COR-L47 (cell line): ENCODE data around the gene PLIN5.
"Not testable (repeated sequence)": the region's sequence is repeated elsewhere in the genome, so short reads cannot be mapped to it uniquely, and the experiment has no call there.

Experiments used
- DNase-seq: peaks from one replicate; lab custom pipeline; 2025; lab: John Stamatoyannopoulos, UW

The PLIN5 gene

GRCh38 chr19:4543842-4544647, 9.0 kb upstream of the PLIN5 start:
- no peak for DNase-seq

- no peak for DNase-seq
Measured at GRCh38 chr19:4542896-4543841, 8.1 kb upstream of the PLIN5 start.

- DNase-seq, result not testable (repeated sequence)
Measured at GRCh38 chr19:4541806-4542145, 6.8 kb upstream of the PLIN5 start.

GRCh38 chr19:4541114-4541805, 6.2 kb upstream of the PLIN5 start:
- no peak for DNase-seq

- no peak for DNase-seq
Measured at GRCh38 chr19:4539693-4540581, 4.9 kb upstream of the PLIN5 start, which contains the start of gene LRG1. Gene LRG1 (minus strand): TSS chr19:4540036. CDS start chr19:4540013, 23 bp downstream.

GRCh38 chr19:4539169-4539692, 4.2 kb upstream of the PLIN5 start:
- no peak for DNase-seq

GRCh38 chr19:4538601-4538954, 3.6 kb upstream of the PLIN5 start:
- DNase-seq, result no peak

GRCh38 chr19:4537953-4538600, 3.1 kb upstream of the PLIN5 start:
- DNase-seq, result no peak

GRCh38 chr19:4536798-4537197, 1.8 kb upstream of the PLIN5 start:
- DNase-seq, result no peak

GRCh38 chr19:4533835-4534424, 1.1 kb downstream of the PLIN5 start:
- DNase-seq, result no peak

GRCh38 chr19:4533334-4533733, 1.7 kb downstream of the PLIN5 start:
- no peak for DNase-seq

- DNase-seq, result no peak
Measured at GRCh38 chr19:4531562-4532165, 3.4 kb downstream of the PLIN5 start.

- no peak for DNase-seq
Measured at GRCh38 chr19:4529924-4530522, 5.0 kb downstream of the PLIN5 start.

GRCh38 chr19:4528843-4529242, 6.2 kb downstream of the PLIN5 start:
- DNase-seq, result no peak

- not testable (repeated sequence) for DNase-seq
Measured at GRCh38 chr19:4527377-4527776, 7.6 kb downstream of the PLIN5 start.

- DNase-seq, result no peak
Measured at GRCh38 chr19:4525563-4526002, 9.4 kb downstream of the PLIN5 start.

- DNase-seq, result no peak
Measured at GRCh38 chr19:4524808-4525562, 10.0 kb downstream of the PLIN5 start.

- no peak for DNase-seq
Measured at GRCh38 chr19:4523306-4524110, 11.5 kb downstream of the PLIN5 start.
